ENCODE measurements around the gene PFDN1.

PFDN1 gene

GRCh38 chr5:140296289-140296688, 6.6 kb downstream of the PFDN1 start:
- peak; percentile 29 for DNase-seq (ENCODE audit: low read depth, low spot score)

- DNase-seq (ENCODE audit: low read depth, low spot score), result no peak
Observed at GRCh38 chr5:140295414-140295813, 7.5 kb downstream of the PFDN1 start.

- no peak for DNase-seq (ENCODE audit: low read depth, low spot score)
Observed at GRCh38 chr5:140294753-140295152, 8.1 kb downstream of the PFDN1 start.

GRCh38 chr5:140293849-140294100, 9.1 kb downstream of the PFDN1 start:
- no peak for DNase-seq (ENCODE audit: low read depth, low spot score)

GRCh38 chr5:140293091-140293848, 9.6 kb downstream of the PFDN1 start:
- no peak for DNase-seq (ENCODE audit: low read depth, low spot score)

- no peak for DNase-seq (ENCODE audit: low read depth, low spot score)
Observed at GRCh38 chr5:140292212-140293036, 10.5 kb downstream of the PFDN1 start.

GRCh38 chr5:140287801-140288521, 14.9 kb downstream of the PFDN1 start:
- no peak for DNase-seq (ENCODE audit: low read depth, low spot score)

GRCh38 chr5:140286424-140286823, 16.5 kb downstream of the PFDN1 start:
- no peak for DNase-seq (ENCODE audit: low read depth, low spot score)

GRCh38 chr5:140284013-140284412, 18.9 kb downstream of the PFDN1 start:
- no peak for DNase-seq (ENCODE audit: low read depth, low spot score)

GRCh38 chr5:140282266-140282665, 20.6 kb downstream of the PFDN1 start:
- DNase-seq (ENCODE audit: low read depth, low spot score), result no peak

- DNase-seq (ENCODE audit: low read depth, low spot score), result no peak
Observed at GRCh38 chr5:140275837-140276236, 27.1 kb downstream of the PFDN1 start.

- DNase-seq (ENCODE audit: low read depth, low spot score), result no peak
Observed at GRCh38 chr5:140273401-140273877, 29.5 kb downstream of the PFDN1 start.

GRCh38 chr5:140270008-140270407, 32.9 kb downstream of the PFDN1 start:
- no peak for DNase-seq (ENCODE audit: low read depth, low spot score)

- no peak for DNase-seq (ENCODE audit: low read depth, low spot score)
Observed at GRCh38 chr5:140267559-140268018, 35.3 kb downstream of the PFDN1 start.

- no peak for DNase-seq (ENCODE audit: low read depth, low spot score)
Observed at GRCh38 chr5:140267201-140267540, 35.7 kb downstream of the PFDN1 start.

- DNase-seq (ENCODE audit: low read depth, low spot score), result no peak
Observed at GRCh38 chr5:140266471-140267200, 36.3 kb downstream of the PFDN1 start.

- DNase-seq (ENCODE audit: low read depth, low spot score), result no peak
Observed at GRCh38 chr5:140265845-140266244, 37.1 kb downstream of the PFDN1 start.

GRCh38 chr5:140262839-140263238, 40.1 kb downstream of the PFDN1 start:
- DNase-seq (ENCODE audit: low read depth, low spot score), result no peak

- no peak for DNase-seq (ENCODE audit: low read depth, low spot score)
Observed at GRCh38 chr5:140262221-140262620, 40.7 kb downstream of the PFDN1 start.

- DNase-seq (ENCODE audit: low read depth, low spot score), result no peak
Observed at GRCh38 chr5:140261403-140262171, 41.3 kb downstream of the PFDN1 start.

GRCh38 chr5:140260089-140260656, 42.7 kb downstream of the PFDN1 start:
- DNase-seq (ENCODE audit: low read depth, low spot score), result no peak
